Measurements from ENCODE around the gene CAMK1D.

- TF ChIP-seq, protein P1, sequence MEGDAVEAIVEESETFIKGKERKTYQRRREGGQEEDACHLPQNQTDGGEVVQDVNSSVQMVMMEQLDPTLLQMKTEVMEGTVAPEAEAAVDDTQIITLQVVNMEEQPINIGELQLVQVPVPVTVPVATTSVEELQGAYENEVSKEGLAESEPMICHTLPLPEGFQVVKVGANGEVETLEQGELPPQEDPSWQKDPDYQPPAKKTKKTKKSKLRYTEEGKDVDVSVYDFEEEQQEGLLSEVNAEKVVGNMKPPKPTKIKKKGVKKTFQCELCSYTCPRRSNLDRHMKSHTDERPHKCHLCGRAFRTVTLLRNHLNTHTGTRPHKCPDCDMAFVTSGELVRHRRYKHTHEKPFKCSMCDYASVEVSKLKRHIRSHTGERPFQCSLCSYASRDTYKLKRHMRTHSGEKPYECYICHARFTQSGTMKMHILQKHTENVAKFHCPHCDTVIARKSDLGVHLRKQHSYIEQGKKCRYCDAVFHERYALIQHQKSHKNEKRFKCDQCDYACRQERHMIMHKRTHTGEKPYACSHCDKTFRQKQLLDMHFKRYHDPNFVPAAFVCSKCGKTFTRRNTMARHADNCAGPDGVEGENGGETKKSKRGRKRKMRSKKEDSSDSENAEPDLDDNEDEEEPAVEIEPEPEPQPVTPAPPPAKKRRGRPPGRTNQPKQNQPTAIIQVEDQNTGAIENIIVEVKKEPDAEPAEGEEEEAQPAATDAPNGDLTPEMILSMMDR (conservative IDR thresholded peaks at IDR 0.05; ENCODE audit: low read depth, low read length): no peak
- no peak for TF ChIP-seq BHLHE40 (IDR thresholded peaks at IDR 0.05; ENCODE audit: low read depth, low read length)
- TF ChIP-seq, protein P2, sequence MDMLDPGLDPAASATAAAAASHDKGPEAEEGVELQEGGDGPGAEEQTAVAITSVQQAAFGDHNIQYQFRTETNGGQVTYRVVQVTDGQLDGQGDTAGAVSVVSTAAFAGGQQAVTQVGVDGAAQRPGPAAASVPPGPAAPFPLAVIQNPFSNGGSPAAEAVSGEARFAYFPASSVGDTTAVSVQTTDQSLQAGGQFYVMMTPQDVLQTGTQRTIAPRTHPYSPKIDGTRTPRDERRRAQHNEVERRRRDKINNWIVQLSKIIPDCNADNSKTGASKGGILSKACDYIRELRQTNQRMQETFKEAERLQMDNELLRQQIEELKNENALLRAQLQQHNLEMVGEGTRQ (IDR thresholded peaks at IDR 0.05; ENCODE audit: low read depth, low read length): no peak
Observed at GRCh38 chr10:12504628-12505027, 155.3 kb downstream of the CAMK1D start.

Measured in IMR-90 (cell line).